ENCODE results near the gene ACAD10. TPM values are rescaled to one million over a fixed set of nuclear protein-coding genes. Genes with fewer than 3 reads are reported as not detected.

Gene ACAD10
- total and polyA plus RNA-seq, 2 of the 13 experiments (the other 11 are each of a cell fraction or from before 2014, with no cell fraction given), result 15.2 to 16.3 TPM

DNA sequence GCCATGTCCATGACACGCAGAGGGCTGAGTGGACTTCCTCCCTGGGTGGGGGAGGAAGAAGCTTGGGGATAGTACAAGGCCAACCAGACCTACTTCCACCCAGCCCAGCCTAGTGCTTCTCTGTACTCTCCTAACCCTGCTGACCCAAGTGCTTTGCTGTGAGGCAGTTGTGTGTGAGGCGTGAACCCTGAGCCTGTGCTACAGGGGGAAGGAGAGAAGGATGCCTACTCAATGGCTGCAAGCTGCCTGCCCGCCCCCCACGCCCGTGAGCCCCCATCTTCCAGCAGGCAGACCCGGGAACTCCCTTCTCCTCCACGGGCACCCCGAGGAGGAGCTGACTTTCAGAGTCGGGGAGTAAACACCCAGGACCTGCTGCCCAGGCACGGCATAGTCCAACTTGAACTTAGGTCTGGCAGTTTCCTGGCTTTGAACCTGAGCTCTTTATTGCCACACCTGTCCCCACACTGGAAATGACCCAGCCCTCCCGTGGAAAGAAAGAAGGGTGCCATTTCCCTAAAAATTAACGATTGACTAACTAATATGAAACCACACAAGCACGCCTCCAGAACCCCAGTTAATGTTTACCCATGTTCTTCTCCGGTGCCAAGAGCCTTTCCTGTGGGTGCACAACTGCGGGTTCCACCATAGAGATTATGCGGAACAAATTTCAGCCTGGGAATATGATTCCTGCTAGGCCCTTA lies 91.6 kb downstream of the ACAD10 start (continued):
- TF ChIP-seq, protein P1, sequence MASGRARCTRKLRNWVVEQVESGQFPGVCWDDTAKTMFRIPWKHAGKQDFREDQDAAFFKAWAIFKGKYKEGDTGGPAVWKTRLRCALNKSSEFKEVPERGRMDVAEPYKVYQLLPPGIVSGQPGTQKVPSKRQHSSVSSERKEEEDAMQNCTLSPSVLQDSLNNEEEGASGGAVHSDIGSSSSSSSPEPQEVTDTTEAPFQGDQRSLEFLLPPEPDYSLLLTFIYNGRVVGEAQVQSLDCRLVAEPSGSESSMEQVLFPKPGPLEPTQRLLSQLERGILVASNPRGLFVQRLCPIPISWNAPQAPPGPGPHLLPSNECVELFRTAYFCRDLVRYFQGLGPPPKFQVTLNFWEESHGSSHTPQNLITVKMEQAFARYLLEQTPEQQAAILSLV (CRISPR knock-in tag; IDR thresholded peaks at IDR 0.05; ENCODE audit: borderline replicate concordance), result no peak
- no peak for TF ChIP-seq HNRNPUL1 (IDR thresholded peaks at IDR 0.05; ENCODE audit: low read depth, low read length)
- TF ChIP-seq ISX (CRISPR knock-in tag; conservative IDR thresholded peaks at IDR 0.05), result no peak
- TF ChIP-seq ZNF557 (CRISPR knock-in tag; IDR thresholded peaks at IDR 0.05), result no peak
- TF ChIP-seq ZNF816 (CRISPR knock-in tag; IDR thresholded peaks at IDR 0.05; ENCODE audit: borderline replicate concordance), result no peak
- TF ChIP-seq ZNF530 (CRISPR knock-in tag; IDR thresholded peaks at IDR 0.05; ENCODE audit: low read depth), result no peak
- no peak; the same call in 1 of the 2 replicates for TF ChIP-seq RAD21 (CRISPR knock-in tag; IDR thresholded peaks at IDR 0.05)
- TF ChIP-seq, protein P2, sequence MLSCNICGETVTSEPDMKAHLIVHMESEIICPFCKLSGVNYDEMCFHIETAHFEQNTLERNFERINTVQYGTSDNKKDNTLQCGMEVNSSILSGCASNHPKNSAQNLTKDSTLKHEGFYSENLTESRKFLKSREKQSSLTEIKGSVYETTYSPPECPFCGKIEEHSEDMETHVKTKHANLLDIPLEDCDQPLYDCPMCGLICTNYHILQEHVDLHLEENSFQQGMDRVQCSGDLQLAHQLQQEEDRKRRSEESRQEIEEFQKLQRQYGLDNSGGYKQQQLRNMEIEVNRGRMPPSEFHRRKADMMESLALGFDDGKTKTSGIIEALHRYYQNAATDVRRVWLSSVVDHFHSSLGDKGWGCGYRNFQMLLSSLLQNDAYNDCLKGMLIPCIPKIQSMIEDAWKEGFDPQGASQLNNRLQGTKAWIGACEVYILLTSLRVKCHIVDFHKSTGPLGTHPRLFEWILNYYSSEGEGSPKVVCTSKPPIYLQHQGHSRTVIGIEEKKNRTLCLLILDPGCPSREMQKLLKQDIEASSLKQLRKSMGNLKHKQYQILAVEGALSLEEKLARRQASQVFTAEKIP (CRISPR knock-in tag; IDR thresholded peaks at IDR 0.05; ENCODE audit: borderline replicate concordance), result no peak
- TF ChIP-seq, protein P3, sequence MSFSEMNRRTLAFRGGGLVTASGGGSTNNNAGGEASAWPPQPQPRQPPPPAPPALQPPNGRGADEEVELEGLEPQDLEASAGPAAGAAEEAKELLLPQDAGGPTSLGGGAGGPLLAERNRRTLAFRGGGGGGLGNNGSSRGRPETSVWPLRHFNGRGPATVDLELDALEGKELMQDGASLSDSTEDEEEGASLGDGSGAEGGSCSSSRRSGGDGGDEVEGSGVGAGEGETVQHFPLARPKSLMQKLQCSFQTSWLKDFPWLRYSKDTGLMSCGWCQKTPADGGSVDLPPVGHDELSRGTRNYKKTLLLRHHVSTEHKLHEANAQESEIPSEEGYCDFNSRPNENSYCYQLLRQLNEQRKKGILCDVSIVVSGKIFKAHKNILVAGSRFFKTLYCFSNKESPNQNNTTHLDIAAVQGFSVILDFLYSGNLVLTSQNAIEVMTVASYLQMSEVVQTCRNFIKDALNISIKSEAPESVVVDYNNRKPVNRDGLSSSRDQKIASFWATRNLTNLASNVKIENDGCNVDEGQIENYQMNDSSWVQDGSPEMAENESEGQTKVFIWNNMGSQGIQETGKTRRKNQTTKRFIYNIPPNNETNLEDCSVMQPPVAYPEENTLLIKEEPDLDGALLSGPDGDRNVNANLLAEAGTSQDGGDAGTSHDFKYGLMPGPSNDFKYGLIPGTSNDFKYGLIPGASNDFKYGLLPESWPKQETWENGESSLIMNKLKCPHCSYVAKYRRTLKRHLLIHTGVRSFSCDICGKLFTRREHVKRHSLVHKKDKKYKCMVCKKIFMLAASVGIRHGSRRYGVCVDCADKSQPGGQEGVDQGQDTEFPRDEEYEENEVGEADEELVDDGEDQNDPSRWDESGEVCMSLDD (CRISPR knock-in tag; IDR thresholded peaks at IDR 0.05; ENCODE audit: borderline replicate concordance), result no peak
- TF ChIP-seq ZNF331 (CRISPR knock-in tag; IDR thresholded peaks at IDR 0.05), result no peak
- no peak for TF ChIP-seq PAWR (CRISPR knock-in tag; IDR thresholded peaks at IDR 0.05; ENCODE audit: borderline replicate concordance)
- TF ChIP-seq SIN3B (IDR thresholded peaks at IDR 0.05; ENCODE audit: low read length), result no peak
- TF ChIP-seq ZNF432 (CRISPR knock-in tag; IDR thresholded peaks at IDR 0.05; ENCODE audit: borderline replicate concordance), result no peak
- TF ChIP-seq ZNF263 (CRISPR knock-in tag; IDR thresholded peaks at IDR 0.05), result no peak
- TF ChIP-seq ZNF12 (CRISPR knock-in tag; IDR thresholded peaks at IDR 0.05), result no peak
- no peak for TF ChIP-seq TAF15 (IDR thresholded peaks at IDR 0.05; ENCODE audit: low read depth, low read length, poor library complexity, severe bottlenecking)
- TF ChIP-seq SNAPC2 (CRISPR knock-in tag; IDR thresholded peaks at IDR 0.05), result no peak
- no peak for TF ChIP-seq FOXM1 (CRISPR knock-in tag; IDR thresholded peaks at IDR 0.05)
- TF ChIP-seq ZSCAN9 (CRISPR knock-in tag; IDR thresholded peaks at IDR 0.05; ENCODE audit: borderline replicate concordance), result no peak
- TF ChIP-seq ZNF562 (CRISPR knock-in tag; IDR thresholded peaks at IDR 0.05; ENCODE audit: borderline replicate concordance), result no peak
- TF ChIP-seq, protein P4, sequence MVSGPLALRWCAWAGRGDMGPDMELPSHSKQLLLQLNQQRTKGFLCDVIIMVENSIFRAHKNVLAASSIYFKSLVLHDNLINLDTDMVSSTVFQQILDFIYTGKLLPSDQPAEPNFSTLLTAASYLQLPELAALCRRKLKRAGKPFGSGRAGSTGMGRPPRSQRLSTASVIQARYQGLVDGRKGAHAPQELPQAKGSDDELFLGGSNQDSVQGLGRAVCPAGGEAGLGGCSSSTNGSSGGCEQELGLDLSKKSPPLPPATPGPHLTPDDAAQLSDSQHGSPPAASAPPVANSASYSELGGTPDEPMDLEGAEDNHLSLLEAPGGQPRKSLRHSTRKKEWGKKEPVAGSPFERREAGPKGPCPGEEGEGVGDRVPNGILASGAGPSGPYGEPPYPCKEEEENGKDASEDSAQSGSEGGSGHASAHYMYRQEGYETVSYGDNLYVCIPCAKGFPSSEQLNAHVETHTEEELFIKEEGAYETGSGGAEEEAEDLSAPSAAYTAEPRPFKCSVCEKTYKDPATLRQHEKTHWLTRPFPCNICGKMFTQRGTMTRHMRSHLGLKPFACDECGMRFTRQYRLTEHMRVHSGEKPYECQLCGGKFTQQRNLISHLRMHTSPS (CRISPR knock-in tag; IDR thresholded peaks at IDR 0.05; ENCODE audit: low read depth), result no peak
- TF ChIP-seq ZNF879 (CRISPR knock-in tag; IDR thresholded peaks at IDR 0.05), result no peak
- peak; percentile 93 for TF ChIP-seq RXRA (CRISPR knock-in tag; IDR thresholded peaks at IDR 0.05)
- TF ChIP-seq, protein P5, sequence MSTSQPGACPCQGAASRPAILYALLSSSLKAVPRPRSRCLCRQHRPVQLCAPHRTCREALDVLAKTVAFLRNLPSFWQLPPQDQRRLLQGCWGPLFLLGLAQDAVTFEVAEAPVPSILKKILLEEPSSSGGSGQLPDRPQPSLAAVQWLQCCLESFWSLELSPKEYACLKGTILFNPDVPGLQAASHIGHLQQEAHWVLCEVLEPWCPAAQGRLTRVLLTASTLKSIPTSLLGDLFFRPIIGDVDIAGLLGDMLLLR (CRISPR knock-in tag; IDR thresholded peaks at IDR 0.05), result no peak

All from HepG2 (cell line).